ENCODE results near the gene RPL13.

The RPL13 gene

DNA sequence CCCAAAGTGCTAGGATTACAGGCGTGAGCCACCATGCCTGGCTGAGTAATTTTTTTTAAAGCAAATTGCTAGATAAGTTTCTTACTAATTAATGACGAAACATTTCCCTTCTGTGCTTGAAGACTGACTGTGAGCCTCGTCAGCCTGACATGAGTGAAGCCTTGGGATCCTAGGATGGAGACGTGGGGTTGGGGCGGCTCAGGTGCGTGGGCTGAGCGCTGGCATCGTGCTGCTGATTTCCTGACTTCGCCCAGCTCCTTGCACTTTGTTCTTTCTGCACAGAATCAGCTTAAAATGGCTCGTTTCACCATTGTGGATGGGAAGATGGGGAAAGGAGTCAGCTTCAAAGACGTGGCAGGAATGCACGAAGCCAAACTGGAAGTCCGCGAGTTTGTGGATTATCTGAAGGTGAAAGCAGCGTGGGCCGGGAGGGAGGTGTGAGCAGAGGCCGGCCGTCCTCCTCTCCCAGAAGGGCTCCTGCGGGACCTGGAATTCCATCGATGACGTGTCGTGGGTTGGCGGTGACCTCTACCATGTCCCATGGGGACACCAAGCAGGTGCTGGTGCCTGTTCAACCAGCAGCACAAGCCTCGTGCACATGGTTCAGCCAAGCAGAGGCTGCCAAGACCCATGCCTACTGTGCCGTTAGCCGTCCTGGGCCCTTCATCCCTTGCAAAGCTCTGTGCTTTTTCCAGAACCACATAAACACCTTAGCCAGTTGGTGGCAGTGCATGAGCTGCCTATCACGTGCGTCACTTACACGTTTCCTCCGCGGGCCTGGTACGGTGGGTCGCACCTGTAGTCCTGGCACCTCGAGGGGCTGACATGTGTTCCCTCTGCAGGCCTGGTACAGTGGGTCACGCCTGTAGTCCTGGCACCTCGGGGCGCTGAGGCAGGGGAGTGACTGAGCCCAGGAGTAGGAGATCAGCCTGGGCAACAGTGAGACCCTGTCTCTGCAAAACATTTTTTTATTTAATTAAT lies 29.8 kb upstream of the RPL13 start:
- H3K4me2 ChIP-seq, result no peak overlapping the region
- H3K4me1 ChIP-seq, result peaks cover 59% of the 10 kb centered on the region
- no peak overlapping the region for H3K4me3 ChIP-seq
- no peaks in the 10 kb centered on the region for H3K9me3 ChIP-seq
- H3K9ac ChIP-seq, result no peak overlapping the region
- peaks cover 91% of the 10 kb centered on the region for H3K36me3 ChIP-seq
- peaks cover 11% of the 10 kb centered on the region for H4K20me1 ChIP-seq
- H3K27ac ChIP-seq, result no peak overlapping the region
- H3K27me3 ChIP-seq, result no peaks in the 10 kb centered on the region
- no peak for TF ChIP-seq Cebpa-rat (IDR thresholded peaks at IDR 0.05)

DNA sequence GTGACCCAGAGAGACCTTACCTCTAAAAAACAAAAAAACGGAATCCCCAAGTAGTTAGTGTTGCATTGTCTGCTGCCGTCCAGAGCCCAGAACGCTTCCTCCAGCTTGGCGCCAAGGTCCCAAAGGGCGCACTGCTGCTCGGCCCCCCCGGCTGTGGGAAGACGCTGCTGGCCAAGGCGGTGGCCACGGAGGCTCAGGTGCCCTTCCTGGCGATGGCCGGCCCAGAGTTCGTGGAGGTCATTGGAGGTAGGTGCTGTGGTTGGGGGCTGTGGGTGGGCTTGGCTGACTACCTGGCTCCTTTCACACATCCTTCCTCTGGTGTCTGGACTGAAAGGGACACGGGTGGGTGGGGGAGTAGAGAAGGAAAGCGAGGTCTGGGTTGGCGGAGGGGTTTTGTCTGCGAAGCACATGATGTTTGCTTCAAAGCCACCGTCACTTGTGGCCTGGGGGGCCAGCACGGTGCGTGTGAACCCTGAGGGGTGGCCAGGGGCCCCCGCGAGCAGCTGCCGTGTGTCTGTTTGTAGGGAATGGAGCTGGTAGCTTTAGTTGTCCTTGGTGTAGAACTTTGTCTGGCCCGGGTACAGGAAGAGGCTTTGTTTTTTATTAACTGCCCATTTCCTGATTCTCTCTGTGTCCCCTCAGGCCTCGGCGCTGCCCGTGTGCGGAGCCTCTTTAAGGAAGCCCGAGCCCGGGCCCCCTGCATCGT lies 28.5 kb upstream of the RPL13 start:
- 0 out of 2 replicates have a peak overlapping the region, but pooled peaks have one; percentile 16 for H3K4me2 ChIP-seq
- no peak for TF ChIP-seq Cebpa-rat (IDR thresholded peaks at IDR 0.05)
- H3K9ac ChIP-seq, result no peak overlapping the region
- H3K4me3 ChIP-seq, result no peak overlapping the region
- H3K27ac ChIP-seq, result 0 out of 2 replicates have a peak overlapping the region, but pooled peaks have one; percentile 22
- peaks cover 51% of the 10 kb centered on the region for H3K4me1 ChIP-seq
- H3K9me3 ChIP-seq, result no peaks in the 10 kb centered on the region
- H3K36me3 ChIP-seq, result peaks cover 92% of the 10 kb centered on the region
- no peaks in the 10 kb centered on the region for H4K20me1 ChIP-seq
- H3K27me3 ChIP-seq, result no peaks in the 10 kb centered on the region

DNA sequence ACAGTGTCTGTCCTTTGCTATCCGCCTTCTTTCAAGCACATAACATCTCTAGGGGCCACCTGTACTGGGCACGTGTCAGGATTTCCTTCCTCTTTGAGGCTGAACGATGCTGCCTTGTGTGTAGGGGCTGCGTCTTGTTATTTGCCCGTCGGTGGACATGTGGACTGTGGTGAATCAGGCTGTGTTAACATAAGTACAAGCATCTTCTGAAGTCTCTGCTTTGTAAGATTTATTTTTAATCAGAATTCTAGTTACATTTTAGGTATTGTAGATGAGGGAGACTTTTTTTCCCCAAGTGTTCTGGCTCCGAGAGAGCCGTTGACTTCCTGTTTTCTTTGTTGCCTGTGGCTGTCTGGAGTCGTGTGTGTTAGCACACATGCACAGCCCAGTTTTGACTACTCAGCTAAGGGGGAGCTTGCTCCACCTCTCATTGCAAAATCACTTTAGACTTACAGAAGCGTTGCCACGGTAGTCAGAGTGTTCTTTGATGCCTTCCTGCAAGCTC lies 26.2 kb upstream of the RPL13 start:
- Histone ChIP-seq H4K20me1 (0 out of 2 replicates have a peak, but pooled peaks cover 9% of the 10 kb centered on the region), H3K36me3 (peaks cover 92% of the 10 kb centered on the region)

GRCh38 chr16:89536371-89536770 lies 24.1 kb upstream of the RPL13 start:
- Histone ChIP-seq H3K27me3 (no peaks in the 10 kb centered on the region), H3K9ac (no peak overlapping the region), H3K27ac (peak overlapping the region; percentile 84; the same call in 1 of the 2 replicates), H4K20me1 (peaks cover 10% of the 10 kb centered on the region; the same call in 1 of the 2 replicates), H3K36me3 (peaks cover 93% of the 10 kb centered on the region), H3K9me3 (no peaks in the 10 kb centered on the region), H3K4me2 (no peak overlapping the region), H3K4me1 (peaks cover 43% of the 10 kb centered on the region), H3K4me3 (no peak overlapping the region)
- TF ChIP-seq Cebpa-rat (IDR thresholded peaks at IDR 0.05), result no peak

More for the DNA sequence above, 26.2 kb upstream of the RPL13 start:
- no peaks in the 10 kb centered on the region for H3K27me3 ChIP-seq
- peak overlapping the region; percentile 77 for H3K4me2 ChIP-seq
- peak overlapping the region; percentile 60 for H3K9ac ChIP-seq
- peak; percentile 86 for TF ChIP-seq Cebpa-rat (IDR thresholded peaks at IDR 0.05)
- H3K27ac ChIP-seq, result peak overlapping the region; percentile 84
- H3K4me3 ChIP-seq, result peak overlapping the region; percentile 5; the same call in 1 of the 2 replicates
- H3K9me3 ChIP-seq, result no peaks in the 10 kb centered on the region
- H3K4me1 ChIP-seq, result peaks cover 51% of the 10 kb centered on the region

DNA sequence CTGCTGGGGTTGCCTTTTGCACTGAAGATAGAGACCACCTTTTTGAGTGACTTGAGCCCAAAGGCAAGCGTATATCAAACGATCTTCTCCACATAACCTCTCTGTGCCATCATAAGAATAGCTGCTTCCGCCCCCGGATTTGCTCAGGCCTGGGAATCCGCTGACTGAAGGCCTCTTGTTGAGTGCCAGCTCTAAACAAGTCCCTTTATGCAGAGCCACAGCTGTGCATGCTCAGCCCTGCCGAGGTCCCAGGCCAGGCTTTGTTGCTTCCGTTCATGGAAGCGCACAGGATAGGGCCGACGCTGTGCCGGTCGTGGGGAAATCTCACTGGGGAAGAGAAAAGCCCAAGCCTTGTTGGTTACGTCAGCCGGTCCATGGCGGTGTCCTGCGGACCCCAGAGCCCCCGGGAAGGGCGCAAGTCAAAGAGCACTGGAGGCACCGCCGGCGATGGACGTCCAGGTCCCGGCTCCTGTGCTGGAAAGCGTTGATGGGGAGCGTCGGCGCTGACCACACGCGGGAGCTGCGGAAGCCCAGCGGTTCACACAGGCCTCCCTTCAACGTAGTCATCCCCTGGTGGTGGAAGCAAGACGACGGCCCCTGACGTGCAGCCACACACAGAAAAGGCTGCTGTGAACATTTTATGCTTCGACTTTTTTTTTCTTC lies 23.5 kb upstream of the RPL13 start:
- TF ChIP-seq Cebpa-rat (IDR thresholded peaks at IDR 0.05), result no peak
- no peak overlapping the region for H3K27ac ChIP-seq
- H3K9ac ChIP-seq, result no peak overlapping the region
- no peak overlapping the region for H3K4me3 ChIP-seq
- H4K20me1 ChIP-seq, result peaks cover 16% of the 10 kb centered on the region
- no peaks in the 10 kb centered on the region for H3K27me3 ChIP-seq
- H3K9me3 ChIP-seq, result no peaks in the 10 kb centered on the region
- no peak overlapping the region for H3K4me2 ChIP-seq
- peaks cover 37% of the 10 kb centered on the region for H3K4me1 ChIP-seq
- H3K36me3 ChIP-seq, result peaks cover 93% of the 10 kb centered on the region

DNA sequence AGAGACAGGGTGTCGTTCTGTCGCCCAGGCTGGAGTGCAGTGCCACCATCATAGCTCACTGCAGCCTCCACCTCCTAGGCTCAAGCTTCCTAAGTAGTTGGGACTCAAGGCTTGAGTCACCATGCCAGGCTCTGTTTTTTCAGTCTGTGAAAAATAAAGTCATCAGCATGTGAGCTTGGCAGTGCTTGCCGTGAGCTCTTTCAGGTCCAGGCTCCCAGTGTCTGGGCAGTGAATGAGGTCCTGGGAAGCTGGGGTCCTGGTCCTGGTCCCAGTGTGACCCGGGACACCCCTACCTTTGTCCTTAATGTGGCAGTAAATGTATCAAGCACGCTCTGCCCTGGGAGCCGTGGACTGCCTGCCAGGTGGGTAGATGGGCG lies 22.9 kb upstream of the RPL13 start:
- Histone ChIP-seq H3K9me3 (no peaks in the 10 kb centered on the region), H4K20me1 (peaks cover 20% of the 10 kb centered on the region), H3K4me2 (no peak overlapping the region), H3K27ac (no peak overlapping the region), H3K36me3 (peaks cover 93% of the 10 kb centered on the region), H3K9ac (no peak overlapping the region), H3K4me1 (peaks cover 32% of the 10 kb centered on the region), H3K27me3 (no peaks in the 10 kb centered on the region), H3K4me3 (no peak overlapping the region)
- TF ChIP-seq Cebpa-rat (IDR thresholded peaks at IDR 0.05), result no peak

GRCh38 chr16:89538286-89538685 lies 22.2 kb upstream of the RPL13 start:
- H3K4me2 ChIP-seq, result no peak overlapping the region
- H3K4me3 ChIP-seq, result no peak overlapping the region
- peaks cover 20% of the 10 kb centered on the region for H4K20me1 ChIP-seq
- H3K27ac ChIP-seq, result 0 out of 2 replicates have a peak overlapping the region, but pooled peaks have one; percentile 51
- no peaks in the 10 kb centered on the region for H3K9me3 ChIP-seq
- no peaks in the 10 kb centered on the region for H3K27me3 ChIP-seq
- TF ChIP-seq Cebpa-rat (IDR thresholded peaks at IDR 0.05), result no peak
- no peak overlapping the region for H3K9ac ChIP-seq
- peaks cover 93% of the 10 kb centered on the region for H3K36me3 ChIP-seq
- peaks cover 24% of the 10 kb centered on the region for H3K4me1 ChIP-seq

GRCh38 chr16:89540557-89540956 lies 19.9 kb upstream of the RPL13 start:
- H3K9ac ChIP-seq, result no peak overlapping the region
- no peak for TF ChIP-seq Cebpa-rat (IDR thresholded peaks at IDR 0.05)

GRCh38 chr16:89541792-89542191 lies 18.7 kb upstream of the RPL13 start:
- Histone ChIP-seq H3K9me3 (no peaks in the 10 kb centered on the region), H3K27ac (peak overlapping the region; percentile 22; the same call in 1 of the 2 replicates), H3K4me2 (no peak overlapping the region), H3K9ac (no peak overlapping the region), H4K20me1 (peaks cover 29% of the 10 kb centered on the region), H3K4me3 (no peak overlapping the region), H3K27me3 (no peaks in the 10 kb centered on the region), H3K4me1 (no peaks in the 10 kb centered on the region), H3K36me3 (peaks cover 100% of the 10 kb centered on the region)
- TF ChIP-seq Cebpa-rat (IDR thresholded peaks at IDR 0.05), result no peak

More at GRCh38 chr16:89540557-89540956, 19.9 kb upstream of the RPL13 start:
- H3K27me3 ChIP-seq, result no peaks in the 10 kb centered on the region
- peaks cover 29% of the 10 kb centered on the region for H4K20me1 ChIP-seq
- no peak overlapping the region for H3K27ac ChIP-seq
- H3K4me3 ChIP-seq, result no peak overlapping the region
- H3K4me1 ChIP-seq, result peaks cover 2% of the 10 kb centered on the region; the same call in 1 of the 2 replicates
- H3K4me2 ChIP-seq, result no peak overlapping the region
- H3K9me3 ChIP-seq, result no peaks in the 10 kb centered on the region
- peaks cover 100% of the 10 kb centered on the region for H3K36me3 ChIP-seq
